Karpas-422 (cell line): Measurements from ENCODE around the gene NEUROG3. TPM values are rescaled to one million over a fixed set of nuclear protein-coding genes. Genes with fewer than 3 reads are reported as not detected.

Experiments used
- total RNA-seq: library from RNA; depleted of rRNA; stranded (reverse); fragments of >200 nt; shearing (Covaris generic); gene quantifications from 2 replicates; pipeline ENCODE4 v1.2.3, GENCODE V29; 2014; ENCODE audit warnings: low replicate concordance; rRNA removed

NEUROG3 gene
- total RNA-seq, 1 experiment from 2014 or later: not detected

Other genes with a start within 250 kb of the NEUROG3 start
- 1.9 TPM in 1 of 2 replicates, not detected in the other for gene TACR2, start 156.5 kb downstream of the NEUROG3 start, total RNA-seq
- 0.97 and 1.6 TPM in 2 replicates for gene TSPAN15, start 122.0 kb downstream of the NEUROG3 start, total RNA-seq
- not detected in 2 replicates for gene FAM241B, start 56.8 kb upstream of the NEUROG3 start, total RNA-seq
- not detected in 2 replicates for gene COL13A1, start 228.5 kb upstream of the NEUROG3 start, total RNA-seq